ENCODE measurements around the gene LIAS. TPM values are rescaled to one million over a fixed set of nuclear protein-coding genes. Genes with fewer than 3 reads are reported as not detected.

Gene LIAS
- total and polyA plus RNA-seq, 2 of the 13 experiments (the other 11 are each of a cell fraction or from before 2014, with no cell fraction given) = 16.0 to 16.6 TPM

- TF ChIP-seq YY1 (IDR thresholded peaks at IDR 0.05; ENCODE audit: insufficient read depth, insufficient replicate concordance, low read depth, low read length) = peak; percentile 71
- no peak for TF ChIP-seq NFE2L2 (IDR thresholded peaks at IDR 0.05; ENCODE audit: low read length)
- peak; percentile 79; the same call in 1 of the 2 replicates for TF ChIP-seq ZSCAN5A (CRISPR knock-in tag; IDR thresholded peaks at IDR 0.05; ENCODE audit: borderline replicate concordance)
- 0 out of 2 replicates have a peak, but pooled peaks have one; percentile 70 for TF ChIP-seq ZNF570 (CRISPR knock-in tag; IDR thresholded peaks at IDR 0.05; ENCODE audit: borderline replicate concordance)
- TF ChIP-seq ZNF879 (CRISPR knock-in tag; IDR thresholded peaks at IDR 0.05) = 0 out of 2 replicates have a peak, but pooled peaks have one; percentile 61
- TF ChIP-seq ZNF3 (CRISPR knock-in tag; IDR thresholded peaks at IDR 0.05) = no peak
- peak; percentile 60; the same call in 1 of the 2 replicates for TF ChIP-seq ZNF362 (CRISPR knock-in tag; IDR thresholded peaks at IDR 0.05; ENCODE audit: borderline replicate concordance)
- TF ChIP-seq POLR2AphosphoS5 (IDR thresholded peaks at IDR 0.05; ENCODE audit: low read depth, low read length) = peak; percentile 98
- TF ChIP-seq BORCS8-MEF2B (CRISPR knock-in tag; IDR thresholded peaks at IDR 0.05) = no peak; the same call in 1 of the 2 replicates
- TF ChIP-seq SSRP1 (CRISPR knock-in tag; IDR thresholded peaks at IDR 0.05) = no peak; the same call in 1 of the 2 replicates
- peak; percentile 78; the same call in 1 of the 2 replicates for TF ChIP-seq ZNF205 (CRISPR knock-in tag; IDR thresholded peaks at IDR 0.05)
- TF ChIP-seq MNT (IDR thresholded peaks at IDR 0.05) = peak; percentile 62
- peak; percentile 97; the same call in 1 of the 2 replicates for TF ChIP-seq PAX8 (CRISPR knock-in tag; IDR thresholded peaks at IDR 0.05; ENCODE audit: borderline replicate concordance)
- peak; percentile 100 for TF ChIP-seq CREM (IDR thresholded peaks at IDR 0.05)
- peak; percentile 92 for TF ChIP-seq CREM (CRISPR knock-in tag; IDR thresholded peaks at IDR 0.05)
- peak; percentile 69; the same call in 1 of the 2 replicates for TF ChIP-seq HOMEZ (CRISPR knock-in tag; IDR thresholded peaks at IDR 0.05; ENCODE audit: low read depth)
- TF ChIP-seq PTBP1 (IDR thresholded peaks at IDR 0.05; ENCODE audit: low read depth, low read length, poor library complexity, severe bottlenecking) = no peak
- TF ChIP-seq MAX (IDR thresholded peaks at IDR 0.05) = peak; percentile 94
- peak; percentile 59; the same call in 1 of the 2 replicates for TF ChIP-seq NAIF1 (CRISPR knock-in tag; IDR thresholded peaks at IDR 0.05; ENCODE audit: borderline replicate concordance)
- peak; percentile 68 for TF ChIP-seq NR0B2 (CRISPR knock-in tag; IDR thresholded peaks at IDR 0.05)
- peak; percentile 92 for TF ChIP-seq CEBPG (CRISPR knock-in tag; IDR thresholded peaks at IDR 0.05)
Measured at GRCh38 chr4:39458505-39459300, at the start of gene LIAS, which contains the start of gene RPL9 (continued).

Measured in HepG2 (cell line).